Esophagus squamous epithelium (tissue), 5 donors: ENCODE measurements around the gene HRC. TPM values are rescaled to one million over a fixed set of nuclear protein-coding genes. Genes with fewer than 3 reads are reported as not detected.

Experiments used
- DNase-seq: peaks from one replicate; lab custom pipeline; 2025; lab: John Stamatoyannopoulos, UW
- H3K27ac ChIP-seq, 4 donors: fragments of 200-600 bp; sonication (generic); one replicate each; pipeline ENCODE4 v1.5.1; 2016 to 2019; ENCODE audit warnings: mild to moderate bottlenecking in 1 of 4
- H3K27me3 ChIP-seq, 4 donors: fragments of 200-600 bp; sonication (generic); 1 replicate in 3 of 4; 2 replicates in 1 of 4; pipeline versions ENCODE4 v1.5.1 to v1.6.0; 2017 to 2021; ENCODE audit warnings: antibody characterized with exemption in 1 of 4
- H3K36me3 ChIP-seq, 3 donors: fragments of 200-600 bp; sonication (generic); one replicate each; pipeline ENCODE4 v1.5.1; 2016 to 2019
- H3K4me1 ChIP-seq, 3 donors: fragments of 200-600 bp; sonication (generic); one replicate each; pipeline ENCODE4 v1.5.1; 2017 to 2019
- H3K4me3 ChIP-seq, 4 donors: fragments of 200-600 bp; sonication (generic); 1 replicate in 3 of 4; 2 replicates in 1 of 4; pipeline ENCODE4 v1.5.1; 2016 to 2019; ENCODE audit warnings: mild to moderate bottlenecking in 2 of 4, moderate library complexity in 1 of 4
- H3K9me3 ChIP-seq, 3 donors: fragments of 200-600 bp; sonication (generic); one replicate each; pipeline ENCODE4 v1.5.1; 2016 to 2019
- POLR2A ChIP-seq, 4 donors: fragments of 450-650 bp; IDR thresholded peaks; one replicate each; pipeline ENCODE4 v1.6.1; 2017; ENCODE audit warnings: antibody characterized with exemption in 4 of 4, mild to moderate bottlenecking in 4 of 4, moderate library complexity in 3 of 4
- WGBS, 2 donors: methylation state at CpG; one replicate each; pipeline ENCODE4 v1.1.5; 2018; 5-methylcytosine and 5-hydroxymethylcytosine counted together
- intact Hi-C: fragments of 100-400 bp; cut with DNase I; formaldehyde crosslinking; loops from one replicate; pipeline ENCODE4 v1.15.0; 2022
- total RNA-seq, 4 donors: library from RNA; depleted of rRNA; stranded (reverse); fragments of >200 nt; gene quantifications; one replicate each; pipeline ENCODE4 v1.1.0, GENCODE V29; 2016
- TF ChIP-seq, protein P1 (sequence below), 6 experiments: fragments of 450-650 bp in 4 of 6; fragments of 200-600 bp in 2 of 6; sonication (generic) in 2 of 6; IDR thresholded peaks; one replicate each; pipeline ENCODE4 v1.5.1; 2016 to 2019; ENCODE audit warnings: antibody characterized with exemption in 6 of 6, mild to moderate bottlenecking in 4 of 6, moderate library complexity in 4 of 6
- donor health status: DM: yes; HTN: yes; CAD: no.

Gene HRC
- total RNA-seq, 4 donors from 2014 or later: 0.13 to 1.1 (median 0.38) TPM

DNA sequence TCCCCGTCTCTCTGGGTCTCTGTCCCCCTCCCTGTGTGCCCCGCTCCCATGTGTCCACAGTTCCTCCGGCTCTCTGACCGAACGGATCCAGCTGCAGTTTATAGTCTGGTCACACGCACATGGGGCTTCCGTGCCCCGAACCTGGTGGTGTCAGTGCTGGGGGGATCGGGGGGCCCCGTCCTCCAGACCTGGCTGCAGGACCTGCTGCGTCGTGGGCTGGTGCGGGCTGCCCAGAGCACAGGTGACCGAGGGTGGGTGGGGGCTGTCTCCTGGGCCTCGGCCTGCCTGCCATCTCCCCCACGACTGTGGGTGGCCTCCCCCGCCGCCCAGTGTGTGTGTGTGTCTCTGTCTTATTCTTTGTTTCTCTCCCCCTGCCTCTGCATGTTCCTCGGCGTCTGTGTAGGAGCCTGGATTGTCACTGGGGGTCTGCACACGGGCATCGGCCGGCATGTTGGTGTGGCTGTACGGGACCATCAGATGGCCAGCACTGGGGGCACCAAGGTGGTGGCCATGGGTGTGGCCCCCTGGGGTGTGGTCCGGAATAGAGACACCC lies 12.7 kb upstream of the HRC start:
- H3K27me3 ChIP-seq: peaks cover 0 to 29% (median 0%) of the 10 kb centered on the region in 4 donors
- H3K4me3 ChIP-seq: no peak overlapping the region
- peaks cover 0 to 54% (median 11%) of the 10 kb centered on the region in 3 donors for H3K36me3 ChIP-seq
- intact Hi-C loops: no loop called here
- TF ChIP-seq POLR2A (IDR thresholded peaks at IDR 0.05): no peak
- TF ChIP-seq, protein P1, sequence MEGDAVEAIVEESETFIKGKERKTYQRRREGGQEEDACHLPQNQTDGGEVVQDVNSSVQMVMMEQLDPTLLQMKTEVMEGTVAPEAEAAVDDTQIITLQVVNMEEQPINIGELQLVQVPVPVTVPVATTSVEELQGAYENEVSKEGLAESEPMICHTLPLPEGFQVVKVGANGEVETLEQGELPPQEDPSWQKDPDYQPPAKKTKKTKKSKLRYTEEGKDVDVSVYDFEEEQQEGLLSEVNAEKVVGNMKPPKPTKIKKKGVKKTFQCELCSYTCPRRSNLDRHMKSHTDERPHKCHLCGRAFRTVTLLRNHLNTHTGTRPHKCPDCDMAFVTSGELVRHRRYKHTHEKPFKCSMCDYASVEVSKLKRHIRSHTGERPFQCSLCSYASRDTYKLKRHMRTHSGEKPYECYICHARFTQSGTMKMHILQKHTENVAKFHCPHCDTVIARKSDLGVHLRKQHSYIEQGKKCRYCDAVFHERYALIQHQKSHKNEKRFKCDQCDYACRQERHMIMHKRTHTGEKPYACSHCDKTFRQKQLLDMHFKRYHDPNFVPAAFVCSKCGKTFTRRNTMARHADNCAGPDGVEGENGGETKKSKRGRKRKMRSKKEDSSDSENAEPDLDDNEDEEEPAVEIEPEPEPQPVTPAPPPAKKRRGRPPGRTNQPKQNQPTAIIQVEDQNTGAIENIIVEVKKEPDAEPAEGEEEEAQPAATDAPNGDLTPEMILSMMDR (IDR thresholded peaks at IDR 0.05): no peak
- no peak overlapping the region for H3K27ac ChIP-seq
- 70 to 88% methylated on average over 2 to 4 of the region's 25 CpGs for WGBS, 2 donors
- H3K4me1 ChIP-seq: peaks cover 10 to 20% (median 15%) of the 10 kb centered on the region in 3 donors
- H3K9me3 ChIP-seq: no peaks in the 10 kb centered on the region
- DNase-seq: no peak

DNA sequence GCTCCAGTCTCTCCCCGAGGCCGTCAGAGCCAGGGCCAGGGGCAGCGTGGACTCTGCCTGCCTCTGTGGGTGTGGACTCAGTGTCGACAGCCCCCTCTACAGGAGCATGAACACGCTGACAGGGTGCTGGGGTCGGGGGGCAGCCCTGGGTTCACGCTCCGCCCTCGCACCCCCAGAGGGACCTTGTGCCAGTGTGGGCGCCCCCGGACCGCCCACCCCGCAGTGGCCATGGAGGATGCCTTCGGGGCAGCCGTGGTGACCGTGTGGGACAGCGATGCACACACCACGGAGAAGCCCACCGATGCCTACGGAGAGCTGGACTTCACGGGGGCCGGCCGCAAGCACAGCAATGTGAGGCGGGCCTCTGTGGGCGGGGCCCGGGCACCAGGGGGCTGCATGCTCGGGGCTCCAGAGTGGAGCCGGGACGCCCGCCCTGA lies 10.7 kb upstream of the HRC start:
- H3K36me3 ChIP-seq: peaks cover 0 to 34% (median 0%) of the 10 kb centered on the region in 3 donors
- H3K27ac ChIP-seq: peak overlapping the region; percentile 56 to 83 (median 73)
- WGBS, 2 donors: 90 to 100% methylated on average over 3 to 5 of the region's 30 CpGs
- peak overlapping the region in 1 of 4 donors; percentile 42 for H3K4me3 ChIP-seq
- H3K27me3 ChIP-seq: peaks cover 0 to 31% (median 0%) of the 10 kb centered on the region in 4 donors
- H3K4me1 ChIP-seq: peaks cover 10 to 20% (median 15%) of the 10 kb centered on the region in 3 donors
- H3K9me3 ChIP-seq: no peaks in the 10 kb centered on the region
- no peak for DNase-seq
- TF ChIP-seq, protein P1 (IDR thresholded peaks at IDR 0.05): no peak
- TF ChIP-seq POLR2A (IDR thresholded peaks at IDR 0.05): no peak
- intact Hi-C loops: no loop called here

DNA sequence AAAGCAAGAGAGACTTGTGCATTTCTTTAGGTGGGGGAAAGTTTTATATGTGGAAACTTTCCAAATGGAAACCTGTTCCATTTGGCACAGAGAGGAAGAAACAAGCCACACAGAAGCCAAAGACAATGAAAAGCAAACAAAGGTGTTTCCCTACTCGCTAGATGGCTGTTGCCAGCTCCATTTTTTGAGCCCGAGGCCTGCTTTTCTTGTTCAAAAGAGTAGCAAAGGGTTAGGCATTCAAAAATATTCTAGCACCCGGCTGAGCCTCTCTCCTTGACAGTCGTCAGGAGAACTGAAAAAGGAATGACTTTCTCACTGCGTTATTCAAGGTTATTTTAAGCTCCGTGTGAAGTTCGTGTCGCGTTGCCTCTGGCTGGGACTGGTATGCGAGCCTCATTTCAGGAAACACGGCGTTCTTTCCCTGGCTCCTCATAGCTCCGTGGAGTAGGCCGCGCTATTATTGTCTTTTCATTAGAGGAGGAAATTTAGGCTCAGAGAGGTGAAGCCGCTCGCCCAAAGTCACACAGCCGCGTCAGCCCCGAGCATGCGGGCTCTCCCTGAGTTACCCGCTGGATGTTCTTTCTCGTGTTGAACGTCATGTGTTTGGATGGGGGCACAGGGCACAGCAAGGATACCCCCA lies 10.0 kb upstream of the HRC start:
- Histone ChIP-seq H3K27me3 (peaks cover 0 to 37% (median 0%) of the 10 kb centered on the region in 4 donors), H3K9me3 (no peaks in the 10 kb centered on the region), H3K36me3 (peaks cover 0 to 27% (median 0%) of the 10 kb centered on the region in 3 donors), H3K4me1 (peaks cover 10 to 26% (median 15%) of the 10 kb centered on the region in 3 donors), H3K27ac (peak overlapping the region; percentile 56 to 83 (median 73)), H3K4me3 (peak overlapping the region in 1 of 4 donors; percentile 42)
- 31 to 34% methylated on average over 12 to 21 of the region's 24 CpGs for WGBS, 2 donors
- no peak for DNase-seq
- intact Hi-C loops: no loop called here
- no peak for TF ChIP-seq POLR2A (IDR thresholded peaks at IDR 0.05)
- TF ChIP-seq, protein P1 (IDR thresholded peaks at IDR 0.05): no peak

- H3K4me1 ChIP-seq: peaks cover 17 to 58% (median 31%) of the 10 kb centered on the region in 3 donors
- H3K36me3 ChIP-seq: no peaks in the 10 kb centered on the region
- H3K27ac ChIP-seq: peak overlapping the region in 1 of 4 donors; percentile 21
- no peaks in the 10 kb centered on the region for H3K9me3 ChIP-seq
- WGBS, 2 donors: 35 to 55% methylated on average over 4 of the region's 4 CpGs
- no peak for DNase-seq
- intact Hi-C loops: no loop called here
- peaks cover 0 to 29% (median 0%) of the 10 kb centered on the region in 4 donors for H3K27me3 ChIP-seq
- TF ChIP-seq, protein P1 (IDR thresholded peaks at IDR 0.05): no peak
- TF ChIP-seq POLR2A (IDR thresholded peaks at IDR 0.05): no peak
- H3K4me3 ChIP-seq: no peak overlapping the region
Observed at GRCh38 chr19:49161987-49162386, 6.8 kb upstream of the HRC start.
